Hematopoietic multipotent progenitor cell treated with erythropoietin and hydrocortisone succinate and interleukin-3 and kit ligand, for 4 days (in vitro differentiated cells): ENCODE results near the gene CKS2.

Source experiments
- DNase-seq: peaks from one replicate; pipeline ENCODE4 v3.0.0-alpha.2; 2015

The CKS2 gene

GRCh38 chr9:89311346-89312221 is 589 bp downstream of the CKS2 start:
- no peak for DNase-seq

- DNase-seq = peak; percentile 80
Measured at GRCh38 chr9:89312222-89312571, 1.2 kb downstream of the CKS2 start.

GRCh38 chr9:89313842-89314241 is 2.8 kb downstream of the CKS2 start:
- peak; percentile 21 for DNase-seq

- DNase-seq = no peak
Measured at GRCh38 chr9:89314955-89315354, 4.0 kb downstream of the CKS2 start.

- no peak for DNase-seq
Measured at GRCh38 chr9:89315482-89315881, 4.5 kb downstream of the CKS2 start.

GRCh38 chr9:89317282-89317681 is 6.3 kb downstream of the CKS2 start:
- no peak for DNase-seq

GRCh38 chr9:89318123-89319014 is 7.4 kb downstream of the CKS2 start, which contains the start of gene SECISBP2:
Gene SECISBP2, plus strand, starts transcription at chr9:89318500. Its CDS starts 77 bp downstream, at chr9:89318577.
- DNase-seq = peak; percentile 99

GRCh38 chr9:89319015-89319905 is 8.3 kb downstream of the CKS2 start:
- peak; percentile 55 for DNase-seq

GRCh38 chr9:89323390-89323789 is 12.4 kb downstream of the CKS2 start:
- no peak for DNase-seq

GRCh38 chr9:89325733-89326132 is 14.7 kb downstream of the CKS2 start:
- no peak for DNase-seq

GRCh38 chr9:89328064-89328463 is 17.1 kb downstream of the CKS2 start:
- no peak for DNase-seq

- no peak for DNase-seq
Measured at GRCh38 chr9:89329917-89330316, 18.9 kb downstream of the CKS2 start.

GRCh38 chr9:89330513-89330912 is 19.5 kb downstream of the CKS2 start:
- no peak for DNase-seq

- no peak for DNase-seq
Measured at GRCh38 chr9:89339807-89340206, 28.8 kb downstream of the CKS2 start.

GRCh38 chr9:89340332-89340731 is 29.3 kb downstream of the CKS2 start:
- DNase-seq = no peak

- DNase-seq = peak; percentile 50
Measured at GRCh38 chr9:89342213-89342612, 31.2 kb downstream of the CKS2 start.

GRCh38 chr9:89342948-89343347 is 32.0 kb downstream of the CKS2 start:
- no peak for DNase-seq

GRCh38 chr9:89343812-89344211 is 32.8 kb downstream of the CKS2 start:
- DNase-seq = peak; percentile 33

GRCh38 chr9:89345476-89345875 is 34.5 kb downstream of the CKS2 start:
- no peak for DNase-seq

- no peak for DNase-seq
Measured at GRCh38 chr9:89346696-89347095, 35.7 kb downstream of the CKS2 start.

GRCh38 chr9:89347651-89348050 is 36.7 kb downstream of the CKS2 start:
- no peak for DNase-seq

GRCh38 chr9:89349607-89350006 is 38.6 kb downstream of the CKS2 start:
- no peak for DNase-seq
